Measurements from ENCODE around the gene KRT86.

The KRT86 gene

DNA sequence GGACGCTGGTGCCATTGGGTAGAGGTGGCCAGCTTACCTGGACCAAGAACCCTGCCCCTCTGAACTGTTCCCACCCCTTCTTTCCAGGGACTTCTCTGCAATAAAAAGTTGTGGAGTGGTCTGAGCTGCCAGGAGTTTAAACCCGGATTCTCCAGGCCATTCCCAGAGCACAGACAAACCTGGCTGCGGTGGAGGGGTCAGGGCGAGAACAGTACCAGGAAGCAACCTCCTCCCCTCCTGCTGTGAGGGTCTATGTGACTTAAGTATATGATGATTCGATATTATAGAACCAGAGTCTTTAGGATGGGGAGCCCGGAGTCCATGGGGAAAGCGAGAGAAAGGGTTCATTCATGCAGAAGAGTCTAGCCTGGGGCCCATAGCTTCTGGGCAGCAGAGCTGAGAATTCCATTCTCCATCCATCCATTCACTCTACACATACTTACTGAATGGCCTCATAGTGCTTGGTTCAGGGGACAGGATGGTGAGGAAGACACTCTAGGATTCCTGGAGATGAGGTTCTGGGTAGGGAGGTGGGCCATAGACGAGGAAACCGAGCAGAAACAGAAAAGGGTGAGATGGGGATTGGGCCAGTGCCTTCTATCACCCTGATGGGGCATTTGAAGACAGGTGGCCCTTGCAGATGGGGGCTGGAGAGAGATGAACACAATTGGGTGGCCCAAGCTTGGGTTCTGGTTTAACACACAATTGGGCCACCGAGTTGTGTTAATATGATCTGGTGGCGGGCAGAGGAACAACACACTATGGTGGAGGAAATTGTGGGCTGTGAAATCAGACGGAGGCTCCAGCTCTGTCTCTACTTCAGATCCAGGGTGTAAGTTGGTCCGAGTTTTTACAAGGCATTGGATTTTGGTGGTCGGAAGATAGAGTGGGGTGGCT, 5.2 kb downstream of the KRT86 start:
- TF ChIP-seq, protein P1, sequence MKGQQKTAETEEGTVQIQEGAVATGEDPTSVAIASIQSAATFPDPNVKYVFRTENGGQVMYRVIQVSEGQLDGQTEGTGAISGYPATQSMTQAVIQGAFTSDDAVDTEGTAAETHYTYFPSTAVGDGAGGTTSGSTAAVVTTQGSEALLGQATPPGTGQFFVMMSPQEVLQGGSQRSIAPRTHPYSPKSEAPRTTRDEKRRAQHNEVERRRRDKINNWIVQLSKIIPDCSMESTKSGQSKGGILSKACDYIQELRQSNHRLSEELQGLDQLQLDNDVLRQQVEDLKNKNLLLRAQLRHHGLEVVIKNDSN (IDR thresholded peaks at IDR 0.05): no peak
- TF ChIP-seq TCF12 (IDR thresholded peaks at IDR 0.05; ENCODE audit: low read depth) (peak; percentile 93), EP300 (IDR thresholded peaks at IDR 0.05; ENCODE audit: borderline replicate concordance) (peak; percentile 97), TAF1 (IDR thresholded peaks at IDR 0.05; ENCODE audit: low read depth) (no peak; the same call in 1 of the 2 replicates), CREB1 (IDR thresholded peaks at IDR 0.05; ENCODE audit: low read depth) (no peak), ZBTB7A (IDR thresholded peaks at IDR 0.05; ENCODE audit: low read depth) (0 out of 2 replicates have a peak, but pooled peaks have one; percentile 36), EGR1 (IDR thresholded peaks at IDR 0.05) (no peak), NFIC (IDR thresholded peaks at IDR 0.05) (peak; percentile 90), TEAD4 (IDR thresholded peaks at IDR 0.05) (peak; percentile 96), CEBPB (IDR thresholded peaks at IDR 0.05) (no peak), YY1 (IDR thresholded peaks at IDR 0.05; ENCODE audit: low read depth) (0 out of 2 replicates have a peak, but pooled peaks have one; percentile 64), RAD21 (IDR thresholded peaks at IDR 0.05; ENCODE audit: low read depth) (0 out of 2 replicates have a peak, but pooled peaks have one; percentile 12), MAX (IDR thresholded peaks at IDR 0.05) (peak; percentile 52), FOXM1 (IDR thresholded peaks at IDR 0.05; ENCODE audit: borderline replicate concordance, low read depth) (peak; percentile 94)
- TF ChIP-seq, protein P2, sequence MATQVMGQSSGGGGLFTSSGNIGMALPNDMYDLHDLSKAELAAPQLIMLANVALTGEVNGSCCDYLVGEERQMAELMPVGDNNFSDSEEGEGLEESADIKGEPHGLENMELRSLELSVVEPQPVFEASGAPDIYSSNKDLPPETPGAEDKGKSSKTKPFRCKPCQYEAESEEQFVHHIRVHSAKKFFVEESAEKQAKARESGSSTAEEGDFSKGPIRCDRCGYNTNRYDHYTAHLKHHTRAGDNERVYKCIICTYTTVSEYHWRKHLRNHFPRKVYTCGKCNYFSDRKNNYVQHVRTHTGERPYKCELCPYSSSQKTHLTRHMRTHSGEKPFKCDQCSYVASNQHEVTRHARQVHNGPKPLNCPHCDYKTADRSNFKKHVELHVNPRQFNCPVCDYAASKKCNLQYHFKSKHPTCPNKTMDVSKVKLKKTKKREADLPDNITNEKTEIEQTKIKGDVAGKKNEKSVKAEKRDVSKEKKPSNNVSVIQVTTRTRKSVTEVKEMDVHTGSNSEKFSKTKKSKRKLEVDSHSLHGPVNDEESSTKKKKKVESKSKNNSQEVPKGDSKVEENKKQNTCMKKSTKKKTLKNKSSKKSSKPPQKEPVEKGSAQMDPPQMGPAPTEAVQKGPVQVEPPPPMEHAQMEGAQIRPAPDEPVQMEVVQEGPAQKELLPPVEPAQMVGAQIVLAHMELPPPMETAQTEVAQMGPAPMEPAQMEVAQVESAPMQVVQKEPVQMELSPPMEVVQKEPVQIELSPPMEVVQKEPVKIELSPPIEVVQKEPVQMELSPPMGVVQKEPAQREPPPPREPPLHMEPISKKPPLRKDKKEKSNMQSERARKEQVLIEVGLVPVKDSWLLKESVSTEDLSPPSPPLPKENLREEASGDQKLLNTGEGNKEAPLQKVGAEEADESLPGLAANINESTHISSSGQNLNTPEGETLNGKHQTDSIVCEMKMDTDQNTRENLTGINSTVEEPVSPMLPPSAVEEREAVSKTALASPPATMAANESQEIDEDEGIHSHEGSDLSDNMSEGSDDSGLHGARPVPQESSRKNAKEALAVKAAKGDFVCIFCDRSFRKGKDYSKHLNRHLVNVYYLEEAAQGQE (IDR thresholded peaks at IDR 0.05; ENCODE audit: low read depth): no peak

- TF ChIP-seq CEBPB (IDR thresholded peaks at IDR 0.05) (peak; percentile 100), TAF1 (IDR thresholded peaks at IDR 0.05; ENCODE audit: low read depth) (peak; percentile 12; the same call in 1 of the 2 replicates), EP300 (IDR thresholded peaks at IDR 0.05; ENCODE audit: borderline replicate concordance) (peak; percentile 99), ZBTB7A (IDR thresholded peaks at IDR 0.05; ENCODE audit: low read depth) (0 out of 2 replicates have a peak, but pooled peaks have one; percentile 49), FOXM1 (IDR thresholded peaks at IDR 0.05; ENCODE audit: borderline replicate concordance, low read depth) (peak; percentile 96), TEAD4 (IDR thresholded peaks at IDR 0.05) (peak; percentile 92), EGR1 (IDR thresholded peaks at IDR 0.05) (no peak), CREB1 (IDR thresholded peaks at IDR 0.05; ENCODE audit: low read depth) (peak; percentile 79), TCF12 (IDR thresholded peaks at IDR 0.05; ENCODE audit: low read depth) (peak; percentile 98), YY1 (IDR thresholded peaks at IDR 0.05; ENCODE audit: low read depth) (peak; percentile 10; the same call in 1 of the 2 replicates), MAX (IDR thresholded peaks at IDR 0.05) (no peak), NFIC (IDR thresholded peaks at IDR 0.05) (peak; percentile 98), RAD21 (IDR thresholded peaks at IDR 0.05; ENCODE audit: low read depth) (no peak; the same call in 1 of the 2 replicates)
- TF ChIP-seq, protein P2 (IDR thresholded peaks at IDR 0.05; ENCODE audit: low read depth): no peak
- TF ChIP-seq, protein P1 (IDR thresholded peaks at IDR 0.05): no peak
Observed at GRCh38 chr12:52280319-52280795, 5.9 kb downstream of the KRT86 start.

- TF ChIP-seq FOXM1 (IDR thresholded peaks at IDR 0.05; ENCODE audit: borderline replicate concordance, low read depth): peak; percentile 70
- peak; percentile 94 for TF ChIP-seq EP300 (IDR thresholded peaks at IDR 0.05; ENCODE audit: borderline replicate concordance)
- TF ChIP-seq CEBPB (IDR thresholded peaks at IDR 0.05): peak; percentile 58
- TF ChIP-seq TCF12 (IDR thresholded peaks at IDR 0.05; ENCODE audit: low read depth): peak; percentile 43; the same call in 1 of the 2 replicates
- peak; percentile 98 for TF ChIP-seq NFIC (IDR thresholded peaks at IDR 0.05)
- peak; percentile 53; the same call in 1 of the 2 replicates for TF ChIP-seq MAX (IDR thresholded peaks at IDR 0.05)
- peak; percentile 33 for TF ChIP-seq ZBTB7A (IDR thresholded peaks at IDR 0.05; ENCODE audit: low read depth)
- no peak for TF ChIP-seq EGR1 (IDR thresholded peaks at IDR 0.05)
- peak; percentile 32; the same call in 1 of the 2 replicates for TF ChIP-seq RAD21 (IDR thresholded peaks at IDR 0.05; ENCODE audit: low read depth)
- TF ChIP-seq, protein P1 (IDR thresholded peaks at IDR 0.05): no peak; the same call in 1 of the 2 replicates
- TF ChIP-seq CREB1 (IDR thresholded peaks at IDR 0.05; ENCODE audit: low read depth): 0 out of 2 replicates have a peak, but pooled peaks have one; percentile 8
- no peak for TF ChIP-seq TAF1 (IDR thresholded peaks at IDR 0.05; ENCODE audit: low read depth)
- peak; percentile 97 for TF ChIP-seq TEAD4 (IDR thresholded peaks at IDR 0.05)
- TF ChIP-seq, protein P2 (IDR thresholded peaks at IDR 0.05; ENCODE audit: low read depth): no peak
- TF ChIP-seq YY1 (IDR thresholded peaks at IDR 0.05; ENCODE audit: low read depth): peak; percentile 55; the same call in 1 of the 2 replicates
Observed at GRCh38 chr12:52280796-52281560, 6.5 kb downstream of the KRT86 start.
